Omental fat pad (tissue), 4 donors: ENCODE measurements around the gene TIMM22. TPM values are rescaled to one million over a fixed set of nuclear protein-coding genes. Genes with fewer than 3 reads are reported as not detected.

ENCODE experiments used
- ATAC-seq: fragments of 150-250 bp; one replicate; pipeline ENCODE4 v1.9.1; 2016; ENCODE audit warnings: mild to moderate bottlenecking, moderate library complexity; ENCODE audit not compliant: low FRiP score
- DNase-seq: peaks from one replicate; pipeline ENCODE4 v3.0.0-alpha.2; 2019; ENCODE audit warnings: low spot score
- small RNA-seq: library from RNA; depleted of rRNA; stranded (forward); fragments of <200 nt; gene quantifications from one replicate; pipeline ENCODE3, GENCODE V24; 2016
- total RNA-seq, 4 donors: library from RNA; depleted of rRNA; stranded (reverse); fragments of >200 nt; gene quantifications; one replicate each; pipeline ENCODE4 v1.1.0, GENCODE V29; 2016
- TF ChIP-seq, protein P1 (sequence below), 3 donors: fragments of 450-650 bp; IDR thresholded peaks; one replicate each; pipeline ENCODE4 v1.5.1; 2016 to 2017; ENCODE audit warnings: antibody characterized with exemption in 3 of 3, mild to moderate bottlenecking in 3 of 3, moderate library complexity in 2 of 3

Gene TIMM22
- total RNA-seq, 4 donors from 2014 or later = 10.9 to 18.3 (median 13.4) TPM

DNA sequence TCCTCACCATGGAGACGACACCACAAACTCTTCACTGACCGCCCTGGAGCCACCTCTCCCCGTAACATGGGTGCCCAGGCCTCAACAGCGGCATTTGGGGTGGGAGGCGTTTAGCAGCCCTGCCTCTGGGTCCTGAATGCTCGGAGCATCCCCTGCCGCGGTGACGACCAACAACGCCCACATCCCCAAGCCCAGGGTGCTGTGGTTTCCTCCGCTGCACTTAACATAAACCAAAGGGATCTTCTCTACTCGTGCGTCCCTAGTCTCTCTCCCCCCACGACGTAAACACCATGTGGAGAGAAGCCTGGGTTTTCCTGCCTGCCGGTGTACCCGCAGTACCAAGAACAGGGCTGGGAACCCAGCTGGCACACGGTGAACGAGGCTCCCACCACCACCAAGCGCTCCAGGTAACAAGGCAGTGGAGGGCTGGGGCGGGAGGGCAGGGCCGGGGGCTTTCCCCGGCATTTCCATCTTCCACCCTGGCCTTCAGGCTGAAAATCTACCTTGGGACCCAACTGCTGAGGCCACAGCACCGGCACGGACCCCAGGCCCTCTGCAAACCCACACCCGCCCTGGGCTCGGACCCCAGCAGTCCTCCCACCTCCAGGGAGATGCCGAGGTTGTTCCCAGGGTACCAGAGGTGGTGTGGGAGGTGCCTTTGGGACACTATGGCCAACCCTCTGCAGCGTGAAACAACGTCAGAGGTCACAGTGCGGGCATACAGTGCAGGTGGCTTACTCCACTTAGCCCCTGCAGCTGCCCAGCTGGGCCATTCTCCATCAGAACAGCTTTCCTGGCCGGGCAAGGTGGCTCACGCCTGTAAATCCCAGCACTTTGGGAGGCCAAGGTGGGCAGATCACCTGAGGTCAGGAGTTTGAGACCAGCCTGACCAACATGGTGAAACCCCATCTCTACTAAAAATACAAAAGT, 54.3 kb downstream of the TIMM22 start:
- TF ChIP-seq, protein P1, sequence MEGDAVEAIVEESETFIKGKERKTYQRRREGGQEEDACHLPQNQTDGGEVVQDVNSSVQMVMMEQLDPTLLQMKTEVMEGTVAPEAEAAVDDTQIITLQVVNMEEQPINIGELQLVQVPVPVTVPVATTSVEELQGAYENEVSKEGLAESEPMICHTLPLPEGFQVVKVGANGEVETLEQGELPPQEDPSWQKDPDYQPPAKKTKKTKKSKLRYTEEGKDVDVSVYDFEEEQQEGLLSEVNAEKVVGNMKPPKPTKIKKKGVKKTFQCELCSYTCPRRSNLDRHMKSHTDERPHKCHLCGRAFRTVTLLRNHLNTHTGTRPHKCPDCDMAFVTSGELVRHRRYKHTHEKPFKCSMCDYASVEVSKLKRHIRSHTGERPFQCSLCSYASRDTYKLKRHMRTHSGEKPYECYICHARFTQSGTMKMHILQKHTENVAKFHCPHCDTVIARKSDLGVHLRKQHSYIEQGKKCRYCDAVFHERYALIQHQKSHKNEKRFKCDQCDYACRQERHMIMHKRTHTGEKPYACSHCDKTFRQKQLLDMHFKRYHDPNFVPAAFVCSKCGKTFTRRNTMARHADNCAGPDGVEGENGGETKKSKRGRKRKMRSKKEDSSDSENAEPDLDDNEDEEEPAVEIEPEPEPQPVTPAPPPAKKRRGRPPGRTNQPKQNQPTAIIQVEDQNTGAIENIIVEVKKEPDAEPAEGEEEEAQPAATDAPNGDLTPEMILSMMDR (IDR thresholded peaks at IDR 0.05) = no peak
- DNase-seq (no peak), ATAC-seq (no peak)

Small RNA genes lying within 50 kb of the gene (small RNA-seq; reads per million reads assigned to genes)
- not detected for gene MIR3183

Other genes starting within 250 kb of the TIMM22 start
- 10 to 100 TPM; 13.2 to 29.2 (median 18.7) TPM for gene GEMIN4, start 244.9 kb upstream of the TIMM22 start, total RNA-seq
- 10 to 100 TPM; 41.1 to 73.1 (median 44.7) TPM for gene GLOD4, start 214.8 kb upstream of the TIMM22 start, total RNA-seq
- gene MRM3, start 214.8 kb upstream of the TIMM22 start, total RNA-seq = 10 to 100 TPM; 14.0 to 23.8 (median 16.0) TPM
- 10 to 100 TPM in 3 of 4 donors, 1 to 10 TPM in 1; 6.8 to 16.6 (median 11.1) TPM for gene NXN, start 17.4 kb upstream of the TIMM22 start, total RNA-seq
- gene ABR, start 182.9 kb downstream of the TIMM22 start, total RNA-seq = 10 to 100 TPM; 51.1 to 92.1 (median 75.8) TPM